K562 (cell line): Measurements from ENCODE around the gene EHD3. TPM values are rescaled to one million over a fixed set of nuclear protein-coding genes. Genes with fewer than 3 reads are reported as not detected.

Source experiments
- ATAC-seq: fragments of 200-7000 bp; cut with Tn5 transposase; 3 replicates; pipeline ENCODE4 v1.9.1; 2020; ENCODE audit warnings: moderate library complexity
- BruUV-seq: library from RNA; stranded (reverse); fragments of 400-500 nt; replicated peaks from 2 replicates; lab custom pipeline; 2021; lab: Mats Ljungman, UMichigan
- CTCF ChIA-PET: fragments of 300-600 bp; formaldehyde crosslinking; extraction: SDS; loops from one replicate; lab custom pipeline; 2021; ENCODE audit warnings: low intra/inter-chr PET ratio; lab: Yijun Ruan, JAX
- POLR2A ChIA-PET: fragments of 300-600, 350-650 bp; sonication (Branson Sonifier 250); formaldehyde crosslinking; extraction: SDS; loops from one replicate; lab custom pipeline; 2021; ENCODE audit warnings: antibody characterized with exemption, inconsistent platforms; lab: Yijun Ruan, JAX
- DNase-seq, 4 experiments: peaks; one replicate each; pipeline versions ENCODE4 v3.0.0 to v3.0.0-alpha.2; 2011 to 2018; ENCODE audit warnings: low spot score in 3 of 4, mixed read lengths in 3 of 4; ENCODE audit errors: extremely low read depth in 1 of 4
- FAIRE-seq: peaks from 2 replicates; lab custom pipeline; 2011; peaks lifted over from hg19 to GRCh38; lab: Jason Lieb, UNC
- H2AFZ ChIP-seq: 2 replicates; pipeline ENCODE4 v1.6.0; 2011; ENCODE audit warnings: low read depth, low read length, control low read depth, inconsistent platforms
- H3K27ac ChIP-seq: fragments of 200-600 bp; 3 replicates; pipeline ENCODE4 v1.8.0; 2011; ENCODE audit warnings: low read depth, mild to moderate bottlenecking, control low read depth, inconsistent platforms, low read length, moderate library complexity, mixed read lengths; ENCODE audit errors: extremely low read depth
- H3K27me3 ChIP-seq, 2 experiments: fragments of 300-600 bp in 1 of 2; 2 replicates in 1 of 2; 3 replicates in 1 of 2; pipeline versions ENCODE4 v1.6.0 to v1.8.0; 2011; ENCODE audit warnings: inconsistent platforms in 2 of 2, low read length in 2 of 2, mild to moderate bottlenecking in 1 of 2, mixed read lengths in 1 of 2, moderate library complexity in 1 of 2; ENCODE audit not compliant: control insufficient read depth in 2 of 2, insufficient read depth in 2 of 2
- H3K36me3 ChIP-seq: fragments of 300-600 bp; 3 replicates; pipeline ENCODE4 v1.8.0; 2011; ENCODE audit warnings: mild to moderate bottlenecking, low read length, inconsistent platforms; ENCODE audit not compliant: control insufficient read depth, insufficient read depth
- H3K4me1 ChIP-seq, 2 experiments: fragments of 200-600 bp in 1 of 2; replicated peaks in 1 of 2; 2 replicates in 1 of 2; 3 replicates in 1 of 2; pipeline versions ENCODE4 v1.5.1 to v1.8.0; 2011; ENCODE audit warnings: inconsistent platforms in 2 of 2, low read length in 2 of 2, mild to moderate bottlenecking in 1 of 2, mixed read lengths in 1 of 2, moderate library complexity in 1 of 2; ENCODE audit not compliant: control insufficient read depth in 2 of 2, insufficient read depth in 2 of 2
- H3K4me2 ChIP-seq: 2 replicates; pipeline ENCODE4 v1.6.1; 2011; ENCODE audit warnings: low read length, control low read depth, inconsistent platforms, mixed read lengths; ENCODE audit not compliant: insufficient read depth
- H3K4me3 ChIP-seq: fragments of 200-600 bp; sonication (generic), shearing (Covaris generic); 2 replicates; pipeline ENCODE4 v1.5.1; 2016; ENCODE audit warnings: control low read depth, inconsistent platforms
- H3K79me2 ChIP-seq: fragments of 200-600 bp; 3 replicates; pipeline ENCODE4 v1.8.0; 2011; ENCODE audit warnings: low read length, inconsistent platforms; ENCODE audit not compliant: control insufficient read depth, insufficient read depth
- H3K9ac ChIP-seq, 2 experiments: 2 replicates each; pipeline versions ENCODE4 v1.6.0 to v1.6.1; 2011; ENCODE audit warnings: low read depth in 2 of 2, low read length in 2 of 2, control low read depth in 1 of 2, inconsistent platforms in 1 of 2, mild to moderate bottlenecking in 1 of 2, mixed read lengths in 1 of 2; ENCODE audit not compliant: insufficient read depth in 1 of 2
- H3K9me1 ChIP-seq: one replicate; pipeline ENCODE4 v1.6.0; 2011; ENCODE audit warnings: inconsistent platforms, mild to moderate bottlenecking, low read length, moderate library complexity; ENCODE audit not compliant: control insufficient read depth, insufficient read depth
- H3K9me3 ChIP-seq: replicated peaks from 2 replicates; pipeline ENCODE4 v1.5.1; 2011; ENCODE audit warnings: low read depth, low read length, inconsistent platforms; ENCODE audit not compliant: control insufficient read depth, insufficient read depth
- H4K20me1 ChIP-seq: replicated peaks from 2 replicates; pipeline ENCODE4 v1.6.1; 2011; ENCODE audit warnings: low read length, inconsistent platforms, mixed read lengths; ENCODE audit not compliant: control insufficient read depth, insufficient read depth
- CCAR2 ChIP-seq: fragments of 200-400 bp; formaldehyde crosslinking; IDR thresholded peaks from 2 replicates; pipeline ENCODE4 v1.6.1; 2017; ENCODE audit warnings: mild to moderate bottlenecking, low read depth, low read length
- DDX20 ChIP-seq: fragments of 450-650 bp; IDR thresholded peaks from 2 replicates; pipeline ENCODE4 v1.6.1; 2016; ENCODE audit warnings: missing genetic modification characterization, low read depth, mild to moderate bottlenecking, missing compliant biosample characterization, moderate library complexity
- HMG20A ChIP-seq: fragments of 450-650 bp; formaldehyde crosslinking; conservative IDR thresholded peaks from 2 replicates; pipeline ENCODE4 v1.4.0; 2020; ENCODE audit warnings: mild to moderate bottlenecking, mixed read lengths
- KDM2B ChIP-seq: fragments of 250-450 bp; sonication (Bioruptor Pico); IDR thresholded peaks from 2 replicates; pipeline ENCODE4 v1.8.0; 2021; ENCODE audit warnings: mild to moderate bottlenecking, moderate library complexity
- MTA1 ChIP-seq: fragments of 450-650 bp; IDR thresholded peaks from 2 replicates; pipeline ENCODE4 v1.6.1; 2017; ENCODE audit warnings: borderline replicate concordance
- SIN3B ChIP-seq: fragments of 450-650 bp; IDR thresholded peaks from 2 replicates; pipeline ENCODE4 v1.6.1; 2017; ENCODE audit warnings: low read depth, mild to moderate bottlenecking, moderate library complexity
- ZNF444 ChIP-seq: fragments of 250-450 bp; sonication (Bioruptor Pico); IDR thresholded peaks from 2 replicates; pipeline ENCODE4 v1.4.0; 2020; ENCODE audit warnings: mild to moderate bottlenecking, moderate library complexity
- ZNF507 ChIP-seq: conservative IDR thresholded peaks from 2 replicates; pipeline ENCODE4 v1.6.1; 2017; ENCODE audit warnings: missing genetic modification characterization, missing compliant biosample characterization
- ZNF589 ChIP-seq: fragments of 200-800 bp; sonication (Bioruptor generic); IDR thresholded peaks from 2 replicates; pipeline ENCODE4 v1.6.1; 2016; ENCODE audit warnings: low read depth, missing genetic modification characterization, missing compliant biosample characterization
- WGBS: fragments of 100-300 bp; shearing (Covaris generic); methylation state at CpG from one replicate; pipeline ENCODE4 v1.1.6; 2016; ENCODE audit warnings: low coverage, mixed read lengths; ENCODE audit not compliant: insufficient coverage; ENCODE audit errors: missing lambda C conversion rate; 5-methylcytosine and 5-hydroxymethylcytosine counted together
- in situ Hi-C: fragments of 300-500 bp; cut with MboI; formaldehyde crosslinking; loops from 4 replicates; pipeline ENCODE4 v1.15.0; 2018; ENCODE audit warnings: inconsistent platforms, mixed read lengths
- intact Hi-C: fragments of 100-400 bp; cut with micrococcal nuclease; formaldehyde crosslinking; loops from 2 replicates; pipeline ENCODE4 v1.14.2; 2022
- polyA plus RNA-seq, 8 experiments: library from polyadenylated mRNA; depleted of rRNA in 4 of 8; stranded (reverse) in 5 of 8; unstranded in 3 of 8; fragments of >200 nt; fragmentation: Nextera tagmentation in 2 of 8; fragmentation: Illumina TruSeq in 1 of 8; extraction: Ambion mirVana in 2 of 8; extraction: Trizol in 1 of 8; gene quantifications; 2 replicates each; pipeline versions ENCODE4 v1.2.1 to v1.2.3, GENCODE V29; 2011 to 2014; ENCODE audit warnings: inconsistent platforms in 1 of 8, missing spikeins in 1 of 8
- total RNA-seq, 7 experiments: library from RNA; depleted of rRNA in 6 of 7; stranded (reverse); fragments of >200 nt in 6 of 7; fragmentation: Illumina TruSeq in 2 of 7; extraction: Trizol in 2 of 7; gene quantifications; 2 replicates each; pipeline versions ENCODE4 v1.2.1 to v1.2.3, GENCODE V29; 2011 to 2021; ENCODE audit warnings: low replicate concordance in 1 of 7
- TF ChIP-seq, protein P1 (sequence below), 2 experiments: IDR thresholded peaks; 2 replicates each; pipeline ENCODE4 v1.6.1; 2012; ENCODE audit warnings: improper control_type of control experiment in 2 of 2, low read depth in 2 of 2, low read length in 2 of 2, borderline replicate concordance in 1 of 2
- TF ChIP-seq, protein P2 (sequence below): fragments of 450-650 bp; IDR thresholded peaks from 2 replicates; pipeline ENCODE4 v1.6.1; 2016; ENCODE audit warnings: mild to moderate bottlenecking
- TF ChIP-seq, protein P3 (sequence below): fragments of 250-450 bp; sonication (Bioruptor Pico); IDR thresholded peaks from 2 replicates; pipeline ENCODE4 v1.8.0; 2022; ENCODE audit warnings: inconsistent platforms
- TF ChIP-seq, protein P4 (sequence below): fragments of 250-450 bp; sonication (Bioruptor Pico); IDR thresholded peaks from 2 replicates; pipeline ENCODE4 v1.6.1; 2021; ENCODE audit warnings: mild to moderate bottlenecking

The EHD3 gene
- total and polyA plus RNA-seq, 9 of the 15 experiments (the other 6 are each of a cell fraction or from before 2014, with no cell fraction given) = under 0.01 to 0.04 (median 0.03) TPM; not detected in 3

DNA sequence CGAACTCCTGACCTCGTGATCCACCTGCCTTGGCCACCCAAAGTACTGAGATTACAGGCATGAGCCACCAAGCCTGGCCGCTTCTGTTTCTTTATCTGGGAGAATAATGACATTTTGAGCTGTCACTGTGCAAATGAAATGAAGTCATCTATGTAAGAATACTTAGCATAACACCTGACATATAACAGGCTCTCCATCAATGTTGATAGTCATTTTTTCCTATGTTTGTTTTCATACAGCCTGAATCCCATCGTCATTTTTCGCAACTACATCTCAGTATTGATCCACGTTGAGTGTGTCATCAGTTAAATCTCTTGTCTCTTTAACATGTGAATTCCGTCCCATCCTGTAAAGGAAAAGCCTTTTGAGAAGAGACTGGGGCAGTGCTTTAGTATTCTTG is 10.2 kb upstream of the EHD3 start:
- Histone ChIP-seq H3K4me2 (no peak overlapping the region), H3K4me3 (no peak overlapping the region), H3K79me2 (no peaks in the 10 kb centered on the region), H3K9ac (no peak overlapping the region), H3K36me3 (no peaks in the 10 kb centered on the region), H2AFZ (no peak overlapping the region), H3K27ac (no peak overlapping the region), H3K27me3 (peaks cover 0 to 17% of the 10 kb centered on the region in 2 experiments; a peak in 4 of 5 replicates), H3K9me1 (no peaks in the 10 kb centered on the region), H3K9me3 (no peaks in the 10 kb centered on the region), H3K4me1 (no peaks in the 10 kb centered on the region), H4K20me1 (no peaks in the 10 kb centered on the region)
- in situ Hi-C loops (no loop called here), intact Hi-C loops (no loop called here)
- BruUV-seq = no TSS peak
- DNase-seq = no peak
- no peak for ATAC-seq
- CTCF ChIA-PET = no interaction called here
- POLR2A ChIA-PET = no interaction called here
- peak; percentile 32 for FAIRE-seq
- 1% methylated on average over 7 of the region's 7 CpGs for WGBS
- TF ChIP-seq CCAR2 (no peak), ZNF444 (CRISPR knock-in tag) (no peak), HMG20A (CRISPR knock-in tag) (no peak), ZNF507 (tag) (no peak), ZNF589 (CRISPR knock-in tag) (no peak), DDX20 (tag) (no peak), SIN3B (no peak), KDM2B (CRISPR knock-in tag) (no peak), MTA1 (no peak)
- TF ChIP-seq, protein P1, sequence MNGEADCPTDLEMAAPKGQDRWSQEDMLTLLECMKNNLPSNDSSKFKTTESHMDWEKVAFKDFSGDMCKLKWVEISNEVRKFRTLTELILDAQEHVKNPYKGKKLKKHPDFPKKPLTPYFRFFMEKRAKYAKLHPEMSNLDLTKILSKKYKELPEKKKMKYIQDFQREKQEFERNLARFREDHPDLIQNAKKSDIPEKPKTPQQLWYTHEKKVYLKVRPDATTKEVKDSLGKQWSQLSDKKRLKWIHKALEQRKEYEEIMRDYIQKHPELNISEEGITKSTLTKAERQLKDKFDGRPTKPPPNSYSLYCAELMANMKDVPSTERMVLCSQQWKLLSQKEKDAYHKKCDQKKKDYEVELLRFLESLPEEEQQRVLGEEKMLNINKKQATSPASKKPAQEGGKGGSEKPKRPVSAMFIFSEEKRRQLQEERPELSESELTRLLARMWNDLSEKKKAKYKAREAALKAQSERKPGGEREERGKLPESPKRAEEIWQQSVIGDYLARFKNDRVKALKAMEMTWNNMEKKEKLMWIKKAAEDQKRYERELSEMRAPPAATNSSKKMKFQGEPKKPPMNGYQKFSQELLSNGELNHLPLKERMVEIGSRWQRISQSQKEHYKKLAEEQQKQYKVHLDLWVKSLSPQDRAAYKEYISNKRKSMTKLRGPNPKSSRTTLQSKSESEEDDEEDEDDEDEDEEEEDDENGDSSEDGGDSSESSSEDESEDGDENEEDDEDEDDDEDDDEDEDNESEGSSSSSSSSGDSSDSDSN (IDR thresholded peaks at IDR 0.05; ENCODE audit: borderline replicate concordance in 1 of 2, low read depth in 2 of 2, low read length in 2 of 2) = no peak
- TF ChIP-seq, protein P2, sequence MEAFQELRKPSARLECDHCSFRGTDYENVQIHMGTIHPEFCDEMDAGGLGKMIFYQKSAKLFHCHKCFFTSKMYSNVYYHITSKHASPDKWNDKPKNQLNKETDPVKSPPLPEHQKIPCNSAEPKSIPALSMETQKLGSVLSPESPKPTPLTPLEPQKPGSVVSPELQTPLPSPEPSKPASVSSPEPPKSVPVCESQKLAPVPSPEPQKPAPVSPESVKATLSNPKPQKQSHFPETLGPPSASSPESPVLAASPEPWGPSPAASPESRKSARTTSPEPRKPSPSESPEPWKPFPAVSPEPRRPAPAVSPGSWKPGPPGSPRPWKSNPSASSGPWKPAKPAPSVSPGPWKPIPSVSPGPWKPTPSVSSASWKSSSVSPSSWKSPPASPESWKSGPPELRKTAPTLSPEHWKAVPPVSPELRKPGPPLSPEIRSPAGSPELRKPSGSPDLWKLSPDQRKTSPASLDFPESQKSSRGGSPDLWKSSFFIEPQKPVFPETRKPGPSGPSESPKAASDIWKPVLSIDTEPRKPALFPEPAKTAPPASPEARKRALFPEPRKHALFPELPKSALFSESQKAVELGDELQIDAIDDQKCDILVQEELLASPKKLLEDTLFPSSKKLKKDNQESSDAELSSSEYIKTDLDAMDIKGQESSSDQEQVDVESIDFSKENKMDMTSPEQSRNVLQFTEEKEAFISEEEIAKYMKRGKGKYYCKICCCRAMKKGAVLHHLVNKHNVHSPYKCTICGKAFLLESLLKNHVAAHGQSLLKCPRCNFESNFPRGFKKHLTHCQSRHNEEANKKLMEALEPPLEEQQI = no peak
- TF ChIP-seq, protein P3, sequence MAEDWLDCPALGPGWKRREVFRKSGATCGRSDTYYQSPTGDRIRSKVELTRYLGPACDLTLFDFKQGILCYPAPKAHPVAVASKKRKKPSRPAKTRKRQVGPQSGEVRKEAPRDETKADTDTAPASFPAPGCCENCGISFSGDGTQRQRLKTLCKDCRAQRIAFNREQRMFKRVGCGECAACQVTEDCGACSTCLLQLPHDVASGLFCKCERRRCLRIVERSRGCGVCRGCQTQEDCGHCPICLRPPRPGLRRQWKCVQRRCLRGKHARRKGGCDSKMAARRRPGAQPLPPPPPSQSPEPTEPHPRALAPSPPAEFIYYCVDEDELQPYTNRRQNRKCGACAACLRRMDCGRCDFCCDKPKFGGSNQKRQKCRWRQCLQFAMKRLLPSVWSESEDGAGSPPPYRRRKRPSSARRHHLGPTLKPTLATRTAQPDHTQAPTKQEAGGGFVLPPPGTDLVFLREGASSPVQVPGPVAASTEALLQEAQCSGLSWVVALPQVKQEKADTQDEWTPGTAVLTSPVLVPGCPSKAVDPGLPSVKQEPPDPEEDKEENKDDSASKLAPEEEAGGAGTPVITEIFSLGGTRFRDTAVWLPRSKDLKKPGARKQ (CRISPR knock-in tag) = no peak
- TF ChIP-seq, protein P4, sequence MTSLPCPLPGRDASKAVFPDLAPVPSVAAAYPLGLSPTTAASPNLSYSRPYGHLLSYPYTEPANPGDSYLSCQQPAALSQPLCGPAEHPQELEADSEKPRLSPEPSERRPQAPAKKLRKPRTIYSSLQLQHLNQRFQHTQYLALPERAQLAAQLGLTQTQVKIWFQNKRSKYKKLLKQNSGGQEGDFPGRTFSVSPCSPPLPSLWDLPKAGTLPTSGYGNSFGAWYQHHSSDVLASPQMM (CRISPR knock-in tag) = no peak
